ENCODE results near the gene LCE2D. TPM values are rescaled to one million over a fixed set of nuclear protein-coding genes. Genes with fewer than 3 reads are reported as not detected.

LCE2D gene
- total RNA-seq, 4 donors from 2014 or later, result not detected

DNA sequence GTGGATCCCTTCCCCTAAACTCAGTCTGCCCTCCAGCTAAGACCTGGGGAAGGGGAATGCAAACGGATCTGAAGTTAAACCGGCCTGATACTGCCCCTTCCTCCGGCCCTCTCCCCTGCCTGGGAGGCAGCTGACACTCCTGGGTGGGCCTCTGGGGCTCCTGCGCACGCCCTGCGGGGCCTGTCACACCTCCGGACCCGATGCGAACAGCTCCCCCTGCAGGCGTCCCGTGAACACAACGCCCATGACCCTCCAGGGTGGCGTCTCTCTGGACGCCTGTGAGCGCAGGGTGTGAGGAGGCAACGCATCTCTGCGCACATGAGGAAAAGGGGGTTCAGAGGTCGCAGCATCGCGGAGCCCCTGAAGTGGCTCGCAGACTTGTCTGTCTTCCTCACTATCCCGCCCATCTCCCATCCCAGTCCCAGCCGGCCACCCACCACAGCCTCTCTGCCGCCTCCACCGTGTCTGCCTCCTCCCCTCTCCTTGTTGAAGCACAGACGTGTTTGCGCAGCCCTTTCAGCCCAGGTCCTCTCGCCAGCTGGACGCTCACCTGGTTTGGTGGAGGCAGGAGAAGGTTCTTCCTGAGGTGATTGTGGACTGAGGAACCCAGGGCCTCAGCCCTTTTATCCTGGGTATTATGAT lies 39.9 kb upstream of the LCE2D start:
- in situ Hi-C loops (cut with MboI; ENCODE audit: low pct_ligation_motif_present in 1 of 4, low pct_unique_long_range_greater_than_20kb in 1 of 4, low sequenced_read_pairs in 3 of 4), result no loop called here
- no peak for DNase-seq

DNA sequence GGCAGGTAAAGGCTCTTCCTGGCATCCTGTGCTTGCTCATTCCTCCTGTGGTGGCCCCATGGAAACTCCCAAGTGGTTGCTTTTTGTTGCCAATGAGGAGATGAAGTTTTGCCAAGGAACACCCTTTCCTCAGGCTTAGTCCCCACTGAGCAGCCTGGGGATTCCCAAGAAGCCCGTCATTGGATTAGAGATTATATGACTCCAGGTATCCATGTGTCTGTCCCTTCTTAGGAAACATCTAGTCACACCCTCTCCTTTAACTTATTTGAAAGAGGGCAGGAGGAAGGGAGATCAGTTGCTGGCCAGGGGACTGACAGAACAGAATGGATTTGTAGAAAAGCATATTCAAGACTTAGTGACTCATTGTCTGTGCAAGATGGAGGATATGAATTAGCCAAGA lies 36.4 kb upstream of the LCE2D start:
- TF ChIP-seq, protein P1, sequence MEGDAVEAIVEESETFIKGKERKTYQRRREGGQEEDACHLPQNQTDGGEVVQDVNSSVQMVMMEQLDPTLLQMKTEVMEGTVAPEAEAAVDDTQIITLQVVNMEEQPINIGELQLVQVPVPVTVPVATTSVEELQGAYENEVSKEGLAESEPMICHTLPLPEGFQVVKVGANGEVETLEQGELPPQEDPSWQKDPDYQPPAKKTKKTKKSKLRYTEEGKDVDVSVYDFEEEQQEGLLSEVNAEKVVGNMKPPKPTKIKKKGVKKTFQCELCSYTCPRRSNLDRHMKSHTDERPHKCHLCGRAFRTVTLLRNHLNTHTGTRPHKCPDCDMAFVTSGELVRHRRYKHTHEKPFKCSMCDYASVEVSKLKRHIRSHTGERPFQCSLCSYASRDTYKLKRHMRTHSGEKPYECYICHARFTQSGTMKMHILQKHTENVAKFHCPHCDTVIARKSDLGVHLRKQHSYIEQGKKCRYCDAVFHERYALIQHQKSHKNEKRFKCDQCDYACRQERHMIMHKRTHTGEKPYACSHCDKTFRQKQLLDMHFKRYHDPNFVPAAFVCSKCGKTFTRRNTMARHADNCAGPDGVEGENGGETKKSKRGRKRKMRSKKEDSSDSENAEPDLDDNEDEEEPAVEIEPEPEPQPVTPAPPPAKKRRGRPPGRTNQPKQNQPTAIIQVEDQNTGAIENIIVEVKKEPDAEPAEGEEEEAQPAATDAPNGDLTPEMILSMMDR (IDR thresholded peaks at IDR 0.05), result no peak
- TF ChIP-seq POLR2A (IDR thresholded peaks at IDR 0.05) (no peak), EP300 (IDR thresholded peaks at IDR 0.05; ENCODE audit: low read depth) (no peak), POLR2AphosphoS5 (IDR thresholded peaks at IDR 0.05) (no peak)
- Histone ChIP-seq H3K4me1 (no peaks in the 10 kb centered on the region), H3K27me3 (no peaks in the 10 kb centered on the region), H3K4me3 (no peak overlapping the region), H3K27ac (no peak overlapping the region), H3K36me3 (no peaks in the 10 kb centered on the region), H3K9me3 (no peaks in the 10 kb centered on the region)
- no peak for DNase-seq
- intact Hi-C loops (cut with DNase I; ENCODE audit: low total_unique reads) (no loop called here), in situ Hi-C loops (cut with MboI; ENCODE audit: low pct_ligation_motif_present in 1 of 4, low pct_unique_long_range_greater_than_20kb in 1 of 4, low sequenced_read_pairs in 3 of 4) (no loop called here)
- WGBS, 2 donors (ENCODE audit: low coverage in 1 of 2), result 63% methylated on average over 1 of the region's 1 CpG; no CpG with 5 or more reads in 1 of the 2 donors

More for the DNA sequence above, 39.9 kb upstream of the LCE2D start:
- Histone ChIP-seq H3K4me3 (no peak overlapping the region), H3K9me3 (peaks cover 3 to 9% of the 10 kb centered on the region in 2 donors), H3K36me3 (no peaks in the 10 kb centered on the region), H3K4me1 (no peaks in the 10 kb centered on the region), H3K27ac (no peak overlapping the region), H3K27me3 (no peaks in the 10 kb centered on the region)
- intact Hi-C loops (cut with DNase I; ENCODE audit: low total_unique reads), result no loop called here
- TF ChIP-seq POLR2A (IDR thresholded peaks at IDR 0.05) (no peak), EP300 (IDR thresholded peaks at IDR 0.05; ENCODE audit: low read depth) (no peak)
- 10 to 52% methylated on average over 2 to 23 of the region's 29 CpGs for WGBS, 2 donors (ENCODE audit: low coverage in 1 of 2)

- H3K4me3 ChIP-seq, result no peak overlapping the region
Observed at GRCh38 chr1:152630596-152630995, 32.6 kb upstream of the LCE2D start.

DNA sequence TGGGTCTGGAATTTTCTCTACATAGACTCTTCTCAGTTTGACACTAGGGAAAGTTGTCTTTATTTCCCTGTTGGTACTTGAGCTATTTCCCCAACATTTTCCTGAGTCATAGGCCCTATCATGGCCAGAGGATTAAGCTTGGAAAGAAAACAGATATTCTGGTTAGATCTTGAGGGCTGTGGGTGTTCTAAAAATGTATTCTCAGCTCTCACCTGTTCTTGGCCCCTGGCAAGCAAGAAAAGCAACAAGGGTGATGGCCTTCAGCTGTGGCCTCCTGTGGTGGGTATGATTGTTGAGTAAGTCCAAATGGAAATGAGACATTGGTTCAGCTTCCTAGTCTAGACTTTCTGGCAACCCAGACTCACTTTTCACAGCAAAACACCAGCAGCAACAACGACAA lies 22.8 kb upstream of the LCE2D start:
- Histone ChIP-seq H3K27ac (no peak overlapping the region), H3K36me3 (no peaks in the 10 kb centered on the region), H3K4me1 (no peaks in the 10 kb centered on the region), H3K9me3 (peaks cover 0 to 4% of the 10 kb centered on the region in 2 donors), H3K4me3 (no peak overlapping the region), H3K27me3 (no peaks in the 10 kb centered on the region)
- intact Hi-C loops (cut with DNase I; ENCODE audit: low total_unique reads) (no loop called here), in situ Hi-C loops (cut with MboI; ENCODE audit: low pct_ligation_motif_present in 1 of 4, low pct_unique_long_range_greater_than_20kb in 1 of 4, low sequenced_read_pairs in 3 of 4) (no loop called here)
- WGBS, 2 donors (ENCODE audit: low coverage in 1 of 2), result 63 to 68% methylated on average over 1 of the region's 1 CpG
- TF ChIP-seq POLR2AphosphoS5 (IDR thresholded peaks at IDR 0.05) (no peak), EP300 (IDR thresholded peaks at IDR 0.05; ENCODE audit: low read depth) (no peak), POLR2A (IDR thresholded peaks at IDR 0.05) (no peak)
- TF ChIP-seq, protein P1 (IDR thresholded peaks at IDR 0.05), result no peak
- DNase-seq, result no peak

More at GRCh38 chr1:152630596-152630995, 32.6 kb upstream of the LCE2D start:
- H3K27me3 ChIP-seq, result no peaks in the 10 kb centered on the region
- no peak overlapping the region for H3K27ac ChIP-seq
- DNase-seq, result no peak
- no peaks in the 10 kb centered on the region for H3K36me3 ChIP-seq
- H3K9me3 ChIP-seq, result peaks cover 0 to 4% of the 10 kb centered on the region in 2 donors
- H3K4me1 ChIP-seq, result no peaks in the 10 kb centered on the region
- in situ Hi-C loops (cut with MboI; ENCODE audit: low pct_ligation_motif_present in 1 of 4, low pct_unique_long_range_greater_than_20kb in 1 of 4, low sequenced_read_pairs in 3 of 4), result loop anchor here in 1 of 4 donors (10.0 kb wide), 1 partner anchor 56 kb away; no protein-coding TSS in a partner anchor
- intact Hi-C loops (cut with DNase I; ENCODE audit: low total_unique reads), result no loop called here
- no peak for TF ChIP-seq POLR2A (IDR thresholded peaks at IDR 0.05)
- TF ChIP-seq EP300 (IDR thresholded peaks at IDR 0.05; ENCODE audit: low read depth), result no peak
- no peak for TF ChIP-seq POLR2AphosphoS5 (IDR thresholded peaks at IDR 0.05)
- TF ChIP-seq, protein P1 (IDR thresholded peaks at IDR 0.05), result no peak
- WGBS, 2 donors (ENCODE audit: low coverage in 1 of 2), result 80 to 100% methylated on average over 1 to 3 of the region's 3 CpGs

All from transverse colon (tissue), 4 donors.